HEK293 (cell line): ENCODE results near the gene TMEM72.
A peak's percentile ranks its signal among the peaks of the same experiment; 100 is the strongest.

Source experiments
- CTCF ChIA-PET: fragments of 350-600 bp; formaldehyde crosslinking; extraction: SDS; loops from one replicate; lab custom pipeline; 2021; ENCODE audit warnings: antibody characterized with exemption; lab: Yijun Ruan, JAX
- POLR2A ChIA-PET: fragments of 300-600 bp; formaldehyde crosslinking; extraction: SDS; loops from one replicate; lab custom pipeline; 2020; ENCODE audit warnings: antibody characterized with exemption, inconsistent platforms; lab: Yijun Ruan, JAX
- H3K27ac ChIP-seq: fragments of 200-500 bp; sonication (Bioruptor generic); 2 replicates; pipeline ENCODE4 v1.5.1; 2014; ENCODE audit warnings: low read depth, low read length, control low read depth, inconsistent platforms; ENCODE audit errors: extremely low read depth
- H3K36me3 ChIP-seq, 2 experiments: fragments of 200-500 bp in 1 of 2; sonication (Bioruptor generic) in 1 of 2; 1 replicate in 1 of 2; 2 replicates in 1 of 2; pipeline ENCODE4 v1.5.1; 2014 to 2017; ENCODE audit warnings: inconsistent platforms in 2 of 2, low read length in 2 of 2; ENCODE audit not compliant: control insufficient read depth in 2 of 2, insufficient read depth in 1 of 2
- H3K4me1 ChIP-seq: fragments of 200-500 bp; sonication (Bioruptor generic); 2 replicates; pipeline ENCODE4 v1.5.1; 2014; ENCODE audit warnings: mild to moderate bottlenecking, low read length, inconsistent platforms; ENCODE audit not compliant: control insufficient read depth, insufficient read depth
- H3K4me3 ChIP-seq: 2 replicates; pipeline ENCODE4 v1.5.1; 2011; ENCODE audit warnings: low read depth, mild to moderate bottlenecking, control low read depth, low read length, moderate library complexity
- H3K9me3 ChIP-seq: fragments of 200-500 bp; sonication (Bioruptor generic); 2 replicates; pipeline ENCODE4 v1.5.1; 2014; ENCODE audit warnings: low read depth, low read length, inconsistent platforms; ENCODE audit not compliant: control insufficient read depth, insufficient read depth
- BCL6B ChIP-seq: fragments of 450-650 bp; formaldehyde crosslinking; IDR thresholded peaks from 2 replicates; pipeline ENCODE4 v1.5.1; 2017; ENCODE audit warnings: missing biosample characterization, missing genetic modification characterization
- EGR2 ChIP-seq: fragments of 450-650 bp; formaldehyde crosslinking; IDR thresholded peaks from 2 replicates; pipeline ENCODE4 v1.5.1; 2016; ENCODE audit warnings: low read depth, missing biosample characterization, missing genetic modification characterization
- GLIS1 ChIP-seq: fragments of 450-650 bp; formaldehyde crosslinking; IDR thresholded peaks from 2 replicates; pipeline ENCODE4 v1.5.1; 2016; ENCODE audit warnings: missing biosample characterization, missing genetic modification characterization
- KLF8 ChIP-seq: fragments of 450-650 bp; formaldehyde crosslinking; IDR thresholded peaks from 2 replicates; pipeline ENCODE4 v1.5.1; 2016; ENCODE audit warnings: missing biosample characterization, missing genetic modification characterization
- REST ChIP-seq: fragments of 450-650 bp; formaldehyde crosslinking; IDR thresholded peaks from 2 replicates; pipeline ENCODE4 v1.5.1; 2016; ENCODE audit warnings: missing biosample characterization, missing genetic modification characterization
- ZBTB20 ChIP-seq: fragments of 450-650 bp; formaldehyde crosslinking; IDR thresholded peaks from 2 replicates; pipeline ENCODE4 v1.5.1; 2016; ENCODE audit warnings: missing biosample characterization, missing genetic modification characterization
- ZBTB6 ChIP-seq: fragments of 450-650 bp; formaldehyde crosslinking; IDR thresholded peaks from 2 replicates; pipeline ENCODE4 v1.5.1; 2017; ENCODE audit warnings: missing biosample characterization, missing genetic modification characterization
- ZEB2 ChIP-seq: fragments of 450-650 bp; formaldehyde crosslinking; IDR thresholded peaks from 2 replicates; pipeline ENCODE4 v1.5.1; 2016; ENCODE audit warnings: missing biosample characterization, missing genetic modification characterization
- ZFP69B ChIP-seq: fragments of 450-650 bp; formaldehyde crosslinking; IDR thresholded peaks from 2 replicates; pipeline ENCODE4 v1.5.1; 2016; ENCODE audit warnings: missing biosample characterization, missing genetic modification characterization
- ZNF157 ChIP-seq: fragments of 450-650 bp; formaldehyde crosslinking; IDR thresholded peaks from 2 replicates; pipeline ENCODE4 v1.5.1; 2016; ENCODE audit warnings: missing biosample characterization, missing genetic modification characterization
- ZNF174 ChIP-seq: fragments of 450-650 bp; formaldehyde crosslinking; IDR thresholded peaks from 2 replicates; pipeline ENCODE4 v1.5.0; 2017; ENCODE audit warnings: missing biosample characterization, mild to moderate bottlenecking, missing genetic modification characterization
- ZNF280C ChIP-seq: fragments of 450-650 bp; formaldehyde crosslinking; IDR thresholded peaks from 2 replicates; pipeline ENCODE4 v1.5.1; 2016; ENCODE audit warnings: missing biosample characterization, missing genetic modification characterization
- ZNF354C ChIP-seq: fragments of 450-650 bp; formaldehyde crosslinking; IDR thresholded peaks from 2 replicates; pipeline ENCODE4 v1.5.1; 2016; ENCODE audit warnings: missing biosample characterization, missing genetic modification characterization, low read depth, borderline replicate concordance
- ZNF366 ChIP-seq: fragments of 450-650 bp; formaldehyde crosslinking; conservative IDR thresholded peaks from 2 replicates; pipeline ENCODE4 v1.5.1; 2016; ENCODE audit warnings: missing biosample characterization, missing genetic modification characterization
- ZNF529 ChIP-seq: fragments of 450-650 bp; formaldehyde crosslinking; IDR thresholded peaks from 2 replicates; pipeline ENCODE4 v1.5.1; 2017; ENCODE audit warnings: missing genetic modification characterization, missing biosample characterization; ENCODE audit not compliant: insufficient replicate concordance
- ZNF580 ChIP-seq: fragments of 450-650 bp; formaldehyde crosslinking; IDR thresholded peaks from 2 replicates; pipeline ENCODE4 v1.5.1; 2016; ENCODE audit warnings: missing biosample characterization, missing genetic modification characterization
- ZNF600 ChIP-seq: fragments of 450-650 bp; formaldehyde crosslinking; IDR thresholded peaks from 2 replicates; pipeline ENCODE4 v1.5.1; 2016; ENCODE audit warnings: missing biosample characterization, missing genetic modification characterization
- ZNF629 ChIP-seq: fragments of 450-650 bp; formaldehyde crosslinking; IDR thresholded peaks from 2 replicates; pipeline ENCODE4 v1.5.1; 2017; ENCODE audit warnings: missing biosample characterization, missing genetic modification characterization
- ZNF639 ChIP-seq: fragments of 450-650 bp; formaldehyde crosslinking; IDR thresholded peaks from 2 replicates; pipeline ENCODE4 v1.5.1; 2016; ENCODE audit warnings: missing biosample characterization, missing genetic modification characterization
- ZNF660 ChIP-seq: fragments of 450-650 bp; IDR thresholded peaks from 2 replicates; pipeline ENCODE4 v1.5.1; 2018; ENCODE audit warnings: missing biosample characterization, mild to moderate bottlenecking, missing genetic modification characterization

Gene TMEM72

GRCh38 chr10:44958196-44958897 is 47.2 kb downstream of the TMEM72 start:
- TF ChIP-seq ZNF580 (tag by site-specific recombination) (no peak), ZNF639 (no peak), ZNF366 (tag by site-specific recombination) (0 out of 2 replicates have a peak, but pooled peaks have one; percentile 23), ZNF600 (tag by site-specific recombination) (peak; percentile 51; the same call in 1 of the 2 replicates), ZNF529 (tag by site-specific recombination) (no peak), BCL6B (tag by site-specific recombination) (no peak), GLIS1 (tag by site-specific recombination) (0 out of 2 replicates have a peak, but pooled peaks have one; percentile 20), ZNF157 (tag by site-specific recombination) (no peak), ZNF174 (tag by site-specific recombination) (no peak), ZNF280C (tag by site-specific recombination) (no peak), ZEB2 (tag by site-specific recombination) (0 out of 2 replicates have a peak, but pooled peaks have one; percentile 36), ZBTB20 (tag by site-specific recombination) (peak; percentile 71), ZBTB6 (tag by site-specific recombination) (no peak), ZNF354C (no peak), ZNF660 (tag by site-specific recombination) (0 out of 2 replicates have a peak, but pooled peaks have one; percentile 58), ZFP69B (no peak), REST (tag by site-specific recombination) (0 out of 2 replicates have a peak, but pooled peaks have one; percentile 35), EGR2 (no peak), ZNF629 (peak; percentile 78), KLF8 (tag by site-specific recombination) (no peak)
- H3K4me1 ChIP-seq, result peaks cover 2% of the 10 kb centered on the region; the same call in 1 of the 2 replicates
- H3K36me3 ChIP-seq, result no peaks in the 10 kb centered on the region
- H3K4me3 ChIP-seq, result peak overlapping the region; percentile 69; the same call in 1 of the 2 replicates
- CTCF ChIA-PET, result interaction anchor here (0.6 to 1.5 kb wide), 4 partner anchors 8 to 1271 kb away, joined by 3 to 8 read pairs (median 4); no protein-coding TSS in a partner anchor
- POLR2A ChIA-PET, result interaction anchor here (1.1 to 1.2 kb wide), 2 partner anchors 12 to 21 kb away, joined by 3 read pairs; partner anchors contain the start of gene DEPP1
- H3K9me3 ChIP-seq, result no peaks in the 10 kb centered on the region
- H3K27ac ChIP-seq, result no peak overlapping the region
